ENCODE data around the gene PCDHGC3. TPM values are rescaled to one million over a fixed set of nuclear protein-coding genes. Genes with fewer than 3 reads are reported as not detected.

The PCDHGC3 gene
- polyA plus RNA-seq, 2 of the 4 experiments (the other 2 are of a cell fraction), result 1.9 to 5.2 TPM

- TF ChIP-seq NR3C1 (IDR thresholded peaks at IDR 0.05) (no peak), PBX3 (IDR thresholded peaks at IDR 0.05) (no peak)
Observed at GRCh38 chr5:141504216-141504615, 28.4 kb downstream of the PCDHGC3 start.

GRCh38 chr5:141506381-141507155, 30.8 kb downstream of the PCDHGC3 start:
- 76% methylated on average over 8 of the region's 8 CpGs for WGBS (ENCODE audit: missing lambda C conversion rate)
- H3K9me3 ChIP-seq, result no peaks in the 10 kb centered on the region
- CTCF ChIA-PET, result interaction anchor here (1.3 to 15.1 kb wide), 4 partner anchors 10 to 124 kb away, joined by 3 to 163 read pairs (median 4); partner anchors contain the start of gene PCDHGA7
- H3K4me2 ChIP-seq, result no peak overlapping the region
- H3K27ac ChIP-seq, result no peak overlapping the region
- no peak for FAIRE-seq
- no peak for ATAC-seq
- H3K4me1 ChIP-seq, result no peaks in the 10 kb centered on the region
- POLR2A ChIA-PET, result no interaction called here
- no peak for DNase-seq (ENCODE audit: low read depth in 1 of 2, low spot score in 1 of 2)
- H3K4me3 ChIP-seq, result no peak overlapping the region
- TF ChIP-seq ATOH8 (CRISPR knock-in tag; IDR thresholded peaks at IDR 0.05; ENCODE audit: low read depth) (no peak), RCOR1 (IDR thresholded peaks at IDR 0.05; ENCODE audit: low read depth, low read length) (no peak), USF2 (IDR thresholded peaks at IDR 0.05) (no peak), BCL3 (IDR thresholded peaks at IDR 0.05) (no peak), CTCF (IDR thresholded peaks at IDR 0.05) (no peak), TFCP2L1 (CRISPR knock-in tag; IDR thresholded peaks at IDR 0.05) (no peak), GATA3 (IDR thresholded peaks at IDR 0.05; ENCODE audit: borderline replicate concordance) (no peak), ZFP36 (IDR thresholded peaks at IDR 0.05; ENCODE audit: borderline replicate concordance, partially characterized antibody) (no peak)

More at GRCh38 chr5:141504216-141504615, 28.4 kb downstream of the PCDHGC3 start:
- Histone ChIP-seq H3K9me3 (no peaks in the 10 kb centered on the region), H3K4me1 (no peaks in the 10 kb centered on the region), H3K27ac (no peak overlapping the region), H3K4me3 (no peak overlapping the region), H3K4me2 (no peak overlapping the region)
- 66% methylated on average over 4 of the region's 4 CpGs for WGBS (ENCODE audit: missing lambda C conversion rate)
- no peak for ATAC-seq
- DNase-seq (ENCODE audit: low read depth in 1 of 2, low spot score in 1 of 2), result no peak
- no peak for FAIRE-seq
- ChIA-PET POLR2A (no interaction called here), CTCF (interaction anchor here (1.7 to 15.1 kb wide), 2 partner anchors 8 to 20 kb away, joined by 7 to 163 read pairs; no protein-coding TSS in a partner anchor)

GRCh38 chr5:141507387-141508091, 31.8 kb downstream of the PCDHGC3 start:
- H3K4me3 ChIP-seq, result no peak overlapping the region
- no peak overlapping the region for H3K27ac ChIP-seq
- ChIA-PET POLR2A (no interaction called here), CTCF (interaction anchor here (0.9 to 15.1 kb wide), 6 partner anchors 8 to 169 kb away, joined by 3 to 163 read pairs (median 4); partner anchors contain the start of genes PCDHGA2 and PCDHGA7)
- FAIRE-seq, result no peak
- no peaks in the 10 kb centered on the region for H3K4me1 ChIP-seq
- H3K4me2 ChIP-seq, result no peak overlapping the region
- 83% methylated on average over 11 of the region's 11 CpGs for WGBS (ENCODE audit: missing lambda C conversion rate)
- DNase-seq (ENCODE audit: low read depth in 1 of 2, low spot score in 1 of 2), result no peak
- no peak for TF ChIP-seq MAX (IDR thresholded peaks at IDR 0.05)
- TF ChIP-seq GATA3 (IDR thresholded peaks at IDR 0.05; ENCODE audit: borderline replicate concordance), result no peak
- no peak for TF ChIP-seq MAZ (IDR thresholded peaks at IDR 0.05; ENCODE audit: borderline replicate concordance, low read depth, low read length)
- TF ChIP-seq RFX5 (IDR thresholded peaks at IDR 0.05), result no peak
- TF ChIP-seq CTCF (IDR thresholded peaks at IDR 0.05), result no peak
- no peaks in the 10 kb centered on the region for H3K9me3 ChIP-seq
- no peak for ATAC-seq

Measured in A549 (cell line).